BJ (cell line): ENCODE measurements around the gene FOLR1. TPM values are rescaled to one million over a fixed set of nuclear protein-coding genes. Genes with fewer than 3 reads are reported as not detected.

Experiments used
- CTCF ChIA-PET: fragments of 350-600 bp; formaldehyde crosslinking; extraction: SDS; loops from one replicate; lab custom pipeline; 2021; ENCODE audit warnings: antibody characterized with exemption, inconsistent platforms; lab: Yijun Ruan, JAX
- POLR2A ChIA-PET: fragments of 300-600 bp; sonication (Branson Sonifier 250); formaldehyde crosslinking; extraction: SDS; loops from one replicate; lab custom pipeline; 2021; ENCODE audit warnings: antibody characterized with exemption; lab: Charles Lee
- DNase-seq: peaks from one replicate; pipeline ENCODE4 v3.0.0-alpha.2; 2011; ENCODE audit warnings: low read depth
- H3K27me3 ChIP-seq: 2 replicates; pipeline ENCODE4 v1.6.0; 2011; ENCODE audit warnings: low read length; ENCODE audit not compliant: control insufficient read depth, insufficient read depth
- H3K36me3 ChIP-seq: 2 replicates; pipeline ENCODE4 v1.5.1; 2011; ENCODE audit warnings: low read length; ENCODE audit not compliant: control insufficient read depth, insufficient read depth
- H3K4me3 ChIP-seq: 2 replicates; pipeline ENCODE4 v1.5.1; 2011; ENCODE audit warnings: low read depth, mild to moderate bottlenecking, control low read depth, low read length
- polyA plus RNA-seq: library from polyadenylated mRNA; depleted of rRNA; stranded (reverse); fragments of >200 nt; gene quantifications from 2 replicates; pipeline ENCODE4 v1.2.3, GENCODE V29; 2011
- TF ChIP-seq, protein P1 (sequence below): IDR thresholded peaks from 2 replicates; pipeline ENCODE4 v1.5.1; 2011; ENCODE audit warnings: low read depth, mild to moderate bottlenecking, control low read depth, inconsistent platforms, low read length, moderate library complexity; ENCODE audit not compliant: insufficient read depth

FOLR1 gene
- polyA plus RNA-seq, 1 experiment = 1.2 TPM

DNA sequence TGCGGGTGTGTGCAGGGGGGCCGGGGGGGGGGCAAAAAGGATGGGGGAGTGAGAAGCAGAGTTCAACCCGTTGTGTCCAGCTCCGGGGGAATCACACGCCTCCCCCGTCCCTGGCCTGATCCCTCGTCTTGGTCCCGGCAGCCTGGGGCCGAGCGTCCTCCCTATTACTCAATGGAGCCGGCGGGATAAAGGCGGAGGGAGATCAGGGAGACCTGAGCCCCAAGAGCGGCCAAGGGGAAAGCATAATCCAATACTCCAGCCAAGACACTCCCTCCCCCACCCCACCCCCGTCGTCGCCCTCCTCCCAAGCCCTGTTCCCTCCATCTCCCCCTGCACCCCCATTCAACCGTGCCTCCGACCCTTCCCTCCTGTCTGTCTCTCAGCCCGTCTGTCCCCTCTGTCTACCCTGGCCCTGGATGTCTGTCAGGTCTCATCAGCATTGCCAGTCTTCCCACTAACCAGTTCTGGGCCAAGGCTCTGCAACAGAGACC lies 49.4 kb downstream of the FOLR1 start:
- Histone ChIP-seq H3K27me3 (peaks cover 36% of the 10 kb centered on the region), H3K36me3 (peaks cover 8% of the 10 kb centered on the region), H3K4me3 (no peak overlapping the region)
- POLR2A ChIA-PET = no interaction called here
- DNase-seq = no peak
- CTCF ChIA-PET = interaction anchor here (1.3 to 1.4 kb wide), 2 partner anchors 173 to 190 kb away, joined by 4 to 6 read pairs; no protein-coding TSS in a partner anchor
- TF ChIP-seq, protein P1, sequence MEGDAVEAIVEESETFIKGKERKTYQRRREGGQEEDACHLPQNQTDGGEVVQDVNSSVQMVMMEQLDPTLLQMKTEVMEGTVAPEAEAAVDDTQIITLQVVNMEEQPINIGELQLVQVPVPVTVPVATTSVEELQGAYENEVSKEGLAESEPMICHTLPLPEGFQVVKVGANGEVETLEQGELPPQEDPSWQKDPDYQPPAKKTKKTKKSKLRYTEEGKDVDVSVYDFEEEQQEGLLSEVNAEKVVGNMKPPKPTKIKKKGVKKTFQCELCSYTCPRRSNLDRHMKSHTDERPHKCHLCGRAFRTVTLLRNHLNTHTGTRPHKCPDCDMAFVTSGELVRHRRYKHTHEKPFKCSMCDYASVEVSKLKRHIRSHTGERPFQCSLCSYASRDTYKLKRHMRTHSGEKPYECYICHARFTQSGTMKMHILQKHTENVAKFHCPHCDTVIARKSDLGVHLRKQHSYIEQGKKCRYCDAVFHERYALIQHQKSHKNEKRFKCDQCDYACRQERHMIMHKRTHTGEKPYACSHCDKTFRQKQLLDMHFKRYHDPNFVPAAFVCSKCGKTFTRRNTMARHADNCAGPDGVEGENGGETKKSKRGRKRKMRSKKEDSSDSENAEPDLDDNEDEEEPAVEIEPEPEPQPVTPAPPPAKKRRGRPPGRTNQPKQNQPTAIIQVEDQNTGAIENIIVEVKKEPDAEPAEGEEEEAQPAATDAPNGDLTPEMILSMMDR = no peak

DNA sequence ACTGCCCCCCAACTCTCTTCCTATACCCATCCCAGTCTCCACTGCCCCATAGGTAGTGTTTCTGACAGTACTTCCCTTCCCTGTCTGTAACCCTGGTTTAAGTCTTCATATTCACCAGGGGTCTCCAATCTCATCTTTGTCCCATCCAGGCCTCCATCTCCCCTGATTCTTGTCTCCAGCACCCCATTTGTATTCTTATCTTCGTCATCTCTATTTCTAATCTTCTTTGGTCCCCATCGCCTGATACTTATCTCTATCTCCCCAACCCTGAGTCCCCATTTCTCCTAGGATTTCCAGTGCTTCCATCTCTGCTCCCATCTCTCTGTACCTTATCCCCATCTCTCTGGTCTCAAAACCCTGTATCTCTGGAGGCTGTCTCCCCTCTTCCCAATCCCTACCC lies 50.2 kb downstream of the FOLR1 start:
- no peak for DNase-seq
- Histone ChIP-seq H3K4me3 (no peak overlapping the region), H3K36me3 (peaks cover 6% of the 10 kb centered on the region), H3K27me3 (peaks cover 39% of the 10 kb centered on the region)
- TF ChIP-seq, protein P1 = no peak
- POLR2A ChIA-PET = no interaction called here
- CTCF ChIA-PET = interaction anchor here (0.9 kb wide), 1 partner anchor 172 kb away, joined by 3 read pairs; no protein-coding TSS in a partner anchor

DNA sequence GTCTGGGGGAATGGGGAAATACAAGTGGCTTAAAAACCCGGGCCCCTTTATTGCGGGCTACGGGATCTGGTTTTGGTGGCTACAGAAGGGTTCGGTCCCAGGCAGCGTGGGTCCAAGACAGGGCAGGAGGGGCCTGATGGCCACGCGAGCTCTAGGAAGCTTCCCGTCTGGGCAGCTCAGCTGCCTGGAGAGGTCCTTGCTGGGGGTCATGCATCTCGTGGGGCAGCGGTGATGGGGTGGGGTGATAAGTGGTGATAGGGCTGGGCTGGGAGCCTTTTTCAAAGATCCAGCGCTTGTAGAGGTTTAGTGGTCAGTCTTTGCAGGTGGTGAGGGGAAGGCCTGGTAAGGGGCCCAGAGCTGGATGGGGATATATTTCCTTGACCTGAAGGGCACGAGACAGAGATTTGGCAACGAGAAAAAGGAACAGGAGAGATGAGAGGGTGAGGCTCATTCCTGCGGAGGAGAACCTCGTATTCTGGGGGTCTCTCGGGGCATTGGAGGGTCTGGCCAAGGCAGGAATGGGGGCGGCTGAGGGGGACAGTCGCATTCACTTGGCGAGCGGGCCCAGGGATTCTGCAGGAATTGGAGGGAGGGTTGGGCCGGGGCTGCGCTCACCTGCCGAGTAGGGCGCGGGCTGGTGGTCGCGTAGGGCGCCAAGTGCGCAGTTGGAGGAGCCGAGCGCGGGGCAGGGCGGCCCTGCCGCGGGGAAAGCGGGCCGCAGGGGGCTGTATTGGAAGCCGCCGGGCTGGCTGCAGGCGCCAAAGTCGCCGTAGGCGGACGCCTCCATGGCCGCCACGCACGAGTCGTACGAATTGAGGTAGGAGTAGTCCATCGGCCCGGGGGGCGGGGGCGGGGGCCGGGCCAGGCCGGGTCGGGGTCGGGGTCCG lies 51.5 kb downstream of the FOLR1 start:
- TF ChIP-seq, protein P1 = no peak
- H3K36me3 ChIP-seq = peaks cover 2% of the 10 kb centered on the region
- no peak for DNase-seq
- peaks cover 40% of the 10 kb centered on the region for H3K27me3 ChIP-seq
- ChIA-PET POLR2A (no interaction called here), CTCF (interaction anchor here (0.6 to 0.9 kb wide), 2 partner anchors 171 to 172 kb away, joined by 3 to 4 read pairs; no protein-coding TSS in a partner anchor)
- H3K4me3 ChIP-seq = no peak overlapping the region

DNA sequence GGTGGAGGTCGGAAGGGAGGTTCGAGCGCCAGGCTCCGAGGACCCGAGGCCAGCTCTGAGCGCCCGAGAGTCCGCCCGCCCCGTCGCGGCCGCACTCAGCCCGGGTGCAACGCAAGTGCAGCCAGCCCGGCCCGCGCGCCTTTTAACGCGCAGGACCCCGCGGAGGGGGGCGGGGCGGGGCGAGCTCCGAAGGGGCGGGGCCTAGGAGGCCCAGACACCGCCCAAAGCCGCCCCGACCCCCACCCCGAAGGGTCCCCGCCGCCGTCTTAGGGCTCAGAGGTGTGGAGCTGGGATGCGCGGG lies 52.1 kb downstream of the FOLR1 start, which contains the start of gene PHOX2A:
PHOX2A (minus strand) TSS at position 117 of the 301 bp plus-strand sequence. CDS start 172 bp downstream, outside the sequence.
- ChIA-PET CTCF (interaction anchor here (0.6 kb wide), 1 partner anchor 171 kb away, joined by 4 read pairs; no protein-coding TSS in a partner anchor), POLR2A (no interaction called here)
- no peak for DNase-seq
- H3K4me3 ChIP-seq = peak within 1 kb of the TSS; percentile 16; the same call in 1 of the 2 replicates
- TF ChIP-seq, protein P1 = no peak
- H3K27me3 ChIP-seq = peaks cover 43% of the 10 kb centered on the region
- H3K36me3 ChIP-seq = no peaks in the 10 kb centered on the region
